Inferior parietal cortex (tissue), 1 donor: Measurements from ENCODE around the gene TMEM190.
A peak's percentile ranks its signal among the peaks of the same experiment; 100 is the strongest.

Source experiments
- DNase-seq: peaks from one replicate; pipeline ENCODE4 v3.0.0-alpha.2; 2016; ENCODE audit errors: extremely low spot score

Gene TMEM190

GRCh38 chr19:55370305-55370988 lies 6.2 kb upstream of the TMEM190 start, which contains the start of gene IL11:
Gene IL11 (minus strand): TSS chr19:55370463. CDS start chr19:55370310, 153 bp downstream.
- no peak for DNase-seq

GRCh38 chr19:55372316-55373081 lies 4.1 kb upstream of the TMEM190 start:
- no peak for DNase-seq

GRCh38 chr19:55373306-55373992 lies 3.2 kb upstream of the TMEM190 start:
- DNase-seq, result no peak

- DNase-seq, result no peak
Observed at GRCh38 chr19:55373993-55374757, 2.5 kb upstream of the TMEM190 start.

GRCh38 chr19:55377356-55378131 lies 918 bp downstream of the TMEM190 start:
- no peak for DNase-seq

- no peak for DNase-seq
Observed at GRCh38 chr19:55379174-55379573, 2.5 kb downstream of the TMEM190 start.

- no peak for DNase-seq
Observed at GRCh38 chr19:55382013-55382412, 5.4 kb downstream of the TMEM190 start.

GRCh38 chr19:55382522-55383054 lies 6.0 kb downstream of the TMEM190 start:
- no peak for DNase-seq

- peak; percentile 54 for DNase-seq
Observed at GRCh38 chr19:55383279-55384130, 6.9 kb downstream of the TMEM190 start.

- DNase-seq, result no peak
Observed at GRCh38 chr19:55384131-55384919, 7.7 kb downstream of the TMEM190 start, which contains the start of gene TMEM238. Gene TMEM238 (minus strand): TSS chr19:55384292. CDS start chr19:55384259, 33 bp downstream.

- peak; percentile 97 for DNase-seq
Observed at GRCh38 chr19:55384920-55385723, 8.5 kb downstream of the TMEM190 start.

GRCh38 chr19:55385724-55386492 lies 9.3 kb downstream of the TMEM190 start, which contains the start of gene RPL28:
Gene RPL28 (plus strand): TSS chr19:55385932. CDS start chr19:55386358, 426 bp downstream.
- peak; percentile 100 for DNase-seq

- no peak for DNase-seq
Observed at GRCh38 chr19:55386493-55386971, 9.9 kb downstream of the TMEM190 start.

GRCh38 chr19:55387736-55388497 lies 11.3 kb downstream of the TMEM190 start:
- no peak for DNase-seq

GRCh38 chr19:55389386-55390317 lies 13.0 kb downstream of the TMEM190 start:
- no peak for DNase-seq
